EH (cell line): Measurements from ENCODE around the gene SMIM35.
"Not testable (repeated sequence)": the region's sequence is repeated elsewhere in the genome, so short reads cannot be mapped to it uniquely, and the experiment has no call there.

Experiments used
- DNase-seq: peaks from one replicate; pipeline ENCODE4 v3.0.0-alpha.2; 2015; ENCODE audit warnings: low read depth

SMIM35 gene

GRCh38 chr11:117983163-117983475 is 103.6 kb downstream of the SMIM35 start:
- no peak for DNase-seq

DNA sequence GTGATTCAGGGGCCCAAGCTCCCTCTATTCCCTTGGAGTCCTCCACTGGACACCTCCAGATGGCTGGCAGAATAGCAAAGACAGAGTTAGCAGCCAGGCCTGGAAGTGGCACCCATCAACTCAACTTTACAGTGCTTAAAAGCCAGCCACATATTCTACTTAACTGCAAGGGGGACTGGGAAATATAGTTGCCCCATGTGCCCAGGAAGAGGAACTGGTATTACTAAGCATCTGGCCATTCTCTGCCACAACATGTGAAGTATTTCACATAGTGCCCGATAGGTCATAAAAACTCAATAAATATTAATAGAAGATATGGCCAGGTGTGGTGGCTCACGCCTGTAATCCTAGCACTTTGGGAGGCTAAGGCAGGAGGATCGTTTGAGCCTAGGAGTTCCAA is 106.0 kb downstream of the SMIM35 start:
- DNase-seq = no peak

DNA sequence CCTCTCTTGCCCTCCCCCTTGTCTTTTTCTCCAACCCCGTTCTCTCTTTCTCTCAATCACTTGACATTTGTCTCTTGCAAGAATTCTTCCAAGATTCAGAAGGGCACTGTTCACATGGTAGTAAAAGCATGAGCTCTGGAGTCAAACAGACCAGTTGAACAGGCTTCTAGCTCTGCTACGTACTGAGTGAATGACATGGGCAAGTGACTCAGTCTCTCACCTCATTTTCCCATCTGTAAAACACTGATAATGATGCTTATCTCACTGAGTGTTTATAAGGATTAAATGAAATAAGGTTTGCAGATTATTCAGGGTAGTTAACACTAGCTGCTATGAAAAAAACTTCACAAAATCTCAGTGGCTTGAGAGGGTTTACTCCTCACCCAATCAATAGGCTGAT is 106.5 kb downstream of the SMIM35 start:
- DNase-seq = no peak

- no peak for DNase-seq
Observed at GRCh38 chr11:117979481-117980211, 107.1 kb downstream of the SMIM35 start.

GRCh38 chr11:117978991-117979390 is 107.8 kb downstream of the SMIM35 start:
- DNase-seq = no peak

GRCh38 chr11:117978291-117978910 is 108.4 kb downstream of the SMIM35 start:
- DNase-seq = not testable (repeated sequence)

- DNase-seq = not testable (repeated sequence)
Observed at GRCh38 chr11:117977612-117978264, 109.0 kb downstream of the SMIM35 start.

- no peak for DNase-seq
Observed at GRCh38 chr11:117977029-117977428, 109.7 kb downstream of the SMIM35 start.

DNA sequence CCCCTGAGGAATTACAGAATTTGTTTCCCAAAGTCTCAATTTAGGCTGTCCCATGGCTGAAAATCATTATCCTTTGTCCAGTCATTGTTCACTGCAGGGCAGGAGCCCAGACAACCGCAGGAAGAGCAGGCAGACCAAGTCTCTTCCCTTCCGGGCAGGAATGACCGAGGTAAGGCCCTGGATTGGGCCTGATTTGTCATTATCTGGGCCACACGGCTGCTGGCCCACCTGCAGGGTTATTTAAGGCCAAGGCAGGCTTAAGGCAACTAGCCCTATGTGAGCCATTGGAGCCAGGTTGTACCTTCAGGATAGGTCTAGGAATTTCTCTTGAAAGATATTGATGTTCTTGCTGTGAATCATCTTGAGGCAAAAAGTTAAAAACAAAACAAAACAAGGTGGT is 110.3 kb downstream of the SMIM35 start:
- DNase-seq = no peak

DNA sequence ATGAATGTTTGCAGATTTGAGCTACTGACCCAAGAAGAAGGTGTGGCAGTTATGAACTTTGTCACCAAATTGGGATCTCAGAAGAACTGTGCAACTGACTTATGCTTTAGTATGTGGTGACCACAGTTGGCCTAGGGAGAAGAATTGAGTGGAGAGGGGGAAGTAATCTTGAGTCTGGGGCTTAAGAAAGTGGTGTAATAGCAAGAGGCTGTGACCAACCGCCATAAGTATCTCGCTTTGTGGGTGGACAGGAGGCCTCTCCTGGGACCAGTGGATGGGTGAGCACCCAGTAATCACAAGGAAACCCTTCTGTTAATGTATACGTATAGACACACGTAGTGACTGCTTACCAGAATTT is 113.3 kb downstream of the SMIM35 start:
- no peak for DNase-seq

DNA sequence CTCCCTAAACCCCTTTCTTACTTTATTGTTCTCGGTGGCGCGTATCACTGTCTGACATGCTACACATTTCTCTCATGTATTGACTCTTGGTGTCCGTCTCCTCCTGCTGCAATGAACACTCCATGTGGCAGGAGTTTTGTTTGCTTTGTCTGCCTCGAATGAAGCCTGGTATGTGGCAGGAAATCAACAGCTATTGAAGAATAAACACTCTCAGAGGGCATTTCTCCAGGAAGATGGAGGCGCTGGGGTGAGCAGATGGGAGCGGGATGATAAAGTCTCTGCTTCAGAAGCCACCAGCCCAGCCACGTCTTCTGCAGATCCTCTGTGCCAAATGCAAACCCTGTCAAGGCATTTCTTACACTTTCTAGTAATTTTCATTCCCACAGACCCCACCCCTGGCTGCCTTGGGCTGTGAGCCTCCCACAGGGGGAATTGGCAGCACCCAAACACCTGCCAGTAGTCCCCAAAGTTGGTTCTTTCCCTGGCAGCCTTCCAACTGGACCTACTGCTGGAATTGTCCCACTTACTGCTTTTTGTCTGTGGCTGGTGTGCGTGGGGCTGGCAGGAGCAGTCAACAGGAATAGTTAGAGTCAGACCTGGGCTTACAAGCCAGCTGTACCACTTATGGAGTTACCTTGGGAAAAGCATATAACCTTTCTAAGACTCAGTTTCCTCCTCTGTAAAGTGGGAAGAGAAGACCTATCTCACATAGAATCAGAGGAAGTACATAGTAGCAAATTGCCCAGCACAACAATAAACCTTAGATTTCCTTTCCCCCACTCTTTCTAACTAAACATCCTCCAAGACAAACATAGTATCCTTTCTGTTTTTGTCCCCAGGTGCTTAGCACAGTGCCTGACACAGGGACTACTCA is 113.9 kb downstream of the SMIM35 start:
- DNase-seq = no peak

GRCh38 chr11:117972044-117972443 is 114.7 kb downstream of the SMIM35 start:
- no peak for DNase-seq

- DNase-seq = no peak
Observed at GRCh38 chr11:117970400-117971024, 116.3 kb downstream of the SMIM35 start.

GRCh38 chr11:117969160-117969991 is 117.4 kb downstream of the SMIM35 start:
- DNase-seq = no peak

GRCh38 chr11:117966908-117967307 is 119.9 kb downstream of the SMIM35 start:
- DNase-seq = no peak

DNA sequence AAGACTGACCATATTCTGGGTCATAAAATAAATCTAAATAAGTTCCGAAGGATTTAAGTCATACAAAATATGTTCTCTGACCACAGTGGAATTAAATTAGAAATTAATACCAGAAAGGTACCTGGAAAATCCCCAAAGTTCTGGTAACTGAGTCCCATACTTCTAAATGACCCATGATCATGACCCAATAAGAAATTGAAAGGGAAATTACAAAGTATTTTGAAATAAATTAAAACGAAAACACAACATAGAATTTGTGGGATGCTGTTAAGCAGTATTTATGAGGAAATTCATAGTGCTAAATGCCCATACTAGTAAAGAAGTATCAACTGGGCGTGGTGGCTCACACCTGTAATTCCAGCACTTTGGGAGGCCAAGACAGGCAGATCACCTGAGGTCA is 123.9 kb downstream of the SMIM35 start:
- no peak for DNase-seq

DNA sequence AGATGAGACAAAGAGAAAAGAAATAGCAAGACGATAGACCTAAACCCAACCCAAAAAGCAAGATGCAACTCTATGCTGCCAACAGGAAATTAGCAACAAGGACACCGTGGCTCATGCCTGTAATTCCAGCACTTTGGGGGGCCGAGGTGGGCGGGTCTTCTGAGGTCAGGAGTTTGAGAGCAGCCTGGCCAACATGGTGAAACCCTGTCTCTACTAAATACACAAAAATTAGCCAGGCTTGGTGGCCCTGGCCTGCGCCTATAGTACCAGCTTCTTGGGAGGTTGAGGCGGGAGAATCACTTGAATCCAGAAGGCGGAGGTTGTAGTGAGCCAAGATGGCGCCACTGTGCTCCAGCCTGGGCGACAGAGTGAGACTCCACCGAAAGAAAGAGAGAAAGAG is 124.9 kb downstream of the SMIM35 start:
- no peak for DNase-seq

- no peak for DNase-seq
Observed at GRCh38 chr11:117960406-117960805, 126.4 kb downstream of the SMIM35 start.

GRCh38 chr11:117959438-117960149 is 127.2 kb downstream of the SMIM35 start:
- DNase-seq = no peak

- no peak for DNase-seq
Observed at GRCh38 chr11:117958949-117959348, 127.8 kb downstream of the SMIM35 start.
